NCI-H82 (cell line): ENCODE results near the gene CAVIN3.
"Not testable (repeated sequence)": the region's sequence is repeated elsewhere in the genome, so short reads cannot be mapped to it uniquely, and the experiment has no call there.

ENCODE experiments used
- DNase-seq: peaks from one replicate; lab custom pipeline; 2025; lab: John Stamatoyannopoulos, UW

Gene CAVIN3

DNA sequence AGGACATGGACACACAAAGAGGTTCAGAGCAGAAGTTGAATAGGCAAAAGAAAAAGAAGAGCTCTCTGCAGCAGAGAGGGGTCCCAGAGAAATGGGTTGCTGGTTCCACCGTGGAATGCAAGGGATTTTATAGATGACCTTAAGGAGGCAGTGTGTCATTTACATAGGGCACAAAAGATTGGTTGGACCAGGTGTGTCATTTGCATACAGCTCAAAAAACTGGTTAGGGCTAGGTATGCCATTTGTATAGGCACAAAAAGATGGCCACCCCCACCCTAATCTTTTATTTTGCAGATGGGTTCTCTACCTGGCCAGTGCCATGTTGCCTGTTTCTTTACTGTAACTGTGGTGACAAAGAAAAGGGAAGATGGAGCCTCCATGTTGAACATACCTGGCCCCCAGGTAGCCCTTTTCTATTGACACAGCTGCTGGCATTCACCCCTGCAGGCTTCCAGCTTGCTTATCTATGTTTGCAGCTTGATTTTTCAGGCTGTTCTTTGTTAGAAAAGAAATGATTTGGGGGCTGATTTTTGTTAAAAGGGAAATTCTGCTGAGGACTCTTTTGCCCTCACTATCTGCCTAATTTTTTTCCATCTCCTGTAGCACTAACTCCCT lies 3.1 kb upstream of the CAVIN3 start:
- DNase-seq = no peak

DNA sequence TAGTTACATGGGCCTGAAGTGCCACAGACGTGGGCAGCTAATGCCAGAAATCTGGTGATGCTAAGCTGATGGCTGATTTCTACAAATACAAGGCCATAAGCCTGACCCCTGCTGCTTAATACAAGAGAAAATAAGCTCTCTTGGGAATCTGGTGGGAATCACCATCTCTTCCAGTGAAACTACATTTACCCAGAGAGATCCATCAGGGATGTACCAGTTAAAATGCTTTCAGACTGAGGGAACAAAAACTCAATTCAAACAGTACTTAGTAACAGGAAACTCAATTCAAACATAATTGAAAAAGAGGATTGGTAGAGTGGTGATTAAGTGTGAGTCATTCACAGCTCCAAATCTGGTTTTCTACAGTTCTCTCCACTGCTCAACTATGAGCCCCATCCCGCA lies 1.7 kb upstream of the CAVIN3 start:
- no peak for DNase-seq

DNA sequence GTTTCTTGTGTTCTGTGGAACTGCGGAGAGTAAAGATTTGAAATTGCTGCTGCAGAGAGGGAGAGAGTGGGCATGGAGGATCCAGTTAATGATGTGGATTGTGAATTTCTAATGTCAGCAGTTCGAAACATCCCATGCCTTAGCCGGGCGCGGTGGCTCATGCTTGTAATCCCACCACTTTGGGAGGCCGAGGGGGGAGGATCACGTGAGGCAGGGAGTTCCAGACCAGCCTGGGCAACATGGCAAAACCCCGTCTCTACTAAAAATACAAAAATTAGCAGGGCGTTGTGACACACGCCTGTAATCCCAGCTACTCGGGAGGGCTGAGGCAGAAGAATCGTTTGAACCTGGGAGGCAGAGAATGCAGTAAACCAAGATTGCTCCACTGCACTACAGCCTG lies 1.1 kb upstream of the CAVIN3 start:
- DNase-seq = no peak

DNA sequence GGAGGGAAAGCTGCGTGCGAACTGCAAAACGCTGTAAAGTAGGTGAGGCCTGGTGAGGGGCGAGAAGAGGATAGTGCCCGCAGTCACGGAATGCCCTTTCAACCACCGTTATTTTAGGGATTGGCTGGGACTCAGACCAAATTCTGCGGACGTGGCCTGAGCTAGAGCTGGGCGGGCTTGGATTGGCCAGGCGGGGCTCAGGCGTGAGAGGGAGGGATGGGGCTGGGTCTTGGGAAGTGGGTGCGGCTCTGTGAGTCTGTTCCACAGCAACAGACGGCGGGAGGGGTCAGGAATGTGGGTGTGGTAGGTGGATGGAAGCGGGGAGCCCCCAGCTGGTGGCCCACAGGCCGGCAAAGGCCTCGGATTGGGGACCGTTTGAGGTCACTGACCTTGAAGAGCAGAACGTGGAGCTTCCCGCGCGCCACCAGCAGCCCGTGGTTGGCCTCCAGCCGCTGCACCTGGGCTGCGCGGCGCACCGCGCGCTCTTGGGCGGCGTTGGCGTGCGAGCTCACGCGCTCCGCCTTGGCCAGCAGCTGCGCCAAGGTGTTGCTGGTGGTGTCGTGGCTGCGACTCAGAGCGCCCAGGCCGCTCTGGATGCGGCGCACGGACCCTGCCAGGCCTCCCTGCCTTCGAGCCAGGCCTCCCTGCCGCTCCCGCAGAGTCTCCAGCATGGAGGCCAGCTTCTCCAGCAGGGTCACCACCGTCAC lies 444 bp downstream of the CAVIN3 start:
- no peak for DNase-seq

DNA sequence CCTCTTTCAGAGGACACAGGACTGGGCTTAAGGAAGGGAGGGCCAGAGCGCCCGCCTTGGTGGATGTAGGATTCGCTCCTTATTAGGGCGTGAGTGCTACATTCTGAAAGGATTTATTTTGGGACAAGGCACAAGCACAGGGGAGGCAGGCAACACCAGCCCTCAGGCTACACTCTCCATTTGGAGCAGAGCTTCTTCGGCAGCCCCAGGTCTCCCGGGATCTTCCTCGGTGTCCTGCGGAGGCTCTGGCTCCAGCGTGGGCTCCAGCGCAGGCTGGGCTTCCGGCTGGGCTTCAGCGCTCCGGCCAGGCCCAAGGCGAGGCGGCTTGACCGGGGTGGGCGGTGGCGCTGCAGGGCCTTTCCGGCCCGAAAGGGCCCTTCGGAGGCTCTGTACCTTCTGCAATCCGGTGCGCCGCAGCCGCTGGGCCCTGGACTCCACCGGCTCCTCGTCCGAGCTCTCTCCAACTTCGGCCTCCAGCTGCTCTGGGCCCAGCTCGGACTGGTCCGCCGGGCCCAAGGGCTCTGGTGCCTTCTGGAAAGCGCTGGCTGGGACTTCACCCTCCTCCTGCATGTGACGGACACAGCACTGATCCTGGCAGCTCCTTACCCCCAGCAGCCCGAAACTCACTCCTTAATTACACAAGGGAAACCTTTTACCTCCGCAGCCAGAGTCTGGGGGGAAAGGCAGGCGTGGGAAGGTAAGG lies 1.1 kb downstream of the CAVIN3 start:
- DNase-seq = no peak

DNA sequence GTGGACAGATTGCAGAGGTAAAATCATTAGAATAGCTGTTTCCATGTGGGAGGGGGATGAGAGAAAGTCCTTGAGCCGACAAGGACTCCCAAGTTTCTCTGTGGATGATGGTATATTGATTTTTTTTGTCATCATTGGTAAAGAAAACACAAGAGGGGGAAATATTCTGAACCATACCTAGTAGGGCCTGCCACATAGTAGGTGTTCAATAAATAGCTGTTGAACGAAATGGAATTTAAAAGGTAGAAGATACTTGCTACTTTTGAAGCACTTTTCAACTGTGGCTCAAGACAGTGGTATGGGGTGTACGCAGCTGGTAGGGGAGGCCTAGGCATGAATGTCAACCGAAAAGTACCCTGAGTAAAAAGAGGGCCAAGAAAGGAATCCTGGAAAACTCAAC lies 2.1 kb downstream of the CAVIN3 start:
- no peak for DNase-seq

DNA sequence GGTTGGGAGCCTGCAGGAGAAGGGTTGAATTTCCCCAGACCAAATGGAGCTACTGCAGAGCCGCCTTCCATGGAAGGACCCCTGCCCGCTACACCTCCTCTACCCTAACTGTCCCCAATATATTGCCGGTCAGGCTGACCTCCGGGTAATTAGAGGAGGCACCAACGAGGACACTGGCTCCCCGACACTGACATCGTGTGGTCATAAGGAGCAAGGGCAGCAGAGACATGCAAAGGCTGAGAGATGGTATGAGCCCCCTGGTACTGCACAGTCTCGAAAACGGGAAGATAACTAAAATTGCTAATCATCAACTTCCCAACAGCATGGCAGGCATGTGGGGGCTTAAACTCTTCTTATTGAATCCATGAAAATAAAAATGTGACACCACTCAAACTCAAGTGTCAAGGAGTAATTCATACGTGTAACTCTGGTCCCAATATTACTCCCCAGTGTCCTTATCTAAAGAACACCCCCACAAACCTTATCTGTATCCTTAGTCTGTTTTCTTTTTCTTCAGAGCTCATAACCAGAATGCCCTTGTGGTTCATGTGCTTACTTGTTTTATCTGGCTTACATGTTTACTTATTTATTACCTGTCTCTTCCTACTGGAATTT lies 4.4 kb downstream of the CAVIN3 start:
- DNase-seq = peak; percentile 71

DNA sequence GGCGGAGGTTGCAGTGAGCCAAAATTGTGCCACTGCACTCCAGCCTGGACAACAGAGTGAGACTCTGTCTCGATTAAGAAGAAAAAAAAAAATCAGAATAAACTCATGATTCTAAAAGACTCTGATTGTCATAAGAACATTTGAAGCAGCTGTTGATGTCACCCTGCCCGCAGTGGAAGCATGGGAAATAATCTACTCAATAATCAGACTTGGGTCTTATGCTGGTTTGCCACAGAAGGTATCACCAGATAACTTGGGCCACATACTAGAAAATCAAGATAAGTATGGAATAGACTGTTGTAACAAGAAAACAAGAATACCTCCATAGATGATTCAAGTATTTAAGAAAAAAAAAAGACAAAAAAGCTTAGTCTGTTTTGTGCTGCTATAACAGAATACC lies 8.2 kb downstream of the CAVIN3 start:
- no peak for DNase-seq

DNA sequence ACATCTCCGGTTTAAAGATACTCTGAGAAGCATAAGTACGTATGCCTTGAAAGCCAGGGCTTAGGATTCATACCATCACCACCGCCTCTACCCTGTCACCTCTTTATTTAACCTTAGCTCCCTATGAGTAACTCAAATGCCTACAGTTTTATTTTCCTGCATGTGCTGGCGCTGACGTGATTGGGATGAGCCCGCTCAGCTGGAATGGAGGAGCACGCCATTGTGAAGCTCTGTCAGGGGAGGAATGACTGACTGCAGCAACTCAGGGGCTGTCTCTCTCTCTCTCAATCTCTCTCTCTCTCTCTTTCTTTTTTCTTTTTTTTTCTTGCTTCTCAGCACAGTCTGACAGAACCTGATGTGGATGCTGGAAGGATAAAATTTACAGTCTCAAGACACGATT lies 12.4 kb downstream of the CAVIN3 start:
- DNase-seq = no peak

DNA sequence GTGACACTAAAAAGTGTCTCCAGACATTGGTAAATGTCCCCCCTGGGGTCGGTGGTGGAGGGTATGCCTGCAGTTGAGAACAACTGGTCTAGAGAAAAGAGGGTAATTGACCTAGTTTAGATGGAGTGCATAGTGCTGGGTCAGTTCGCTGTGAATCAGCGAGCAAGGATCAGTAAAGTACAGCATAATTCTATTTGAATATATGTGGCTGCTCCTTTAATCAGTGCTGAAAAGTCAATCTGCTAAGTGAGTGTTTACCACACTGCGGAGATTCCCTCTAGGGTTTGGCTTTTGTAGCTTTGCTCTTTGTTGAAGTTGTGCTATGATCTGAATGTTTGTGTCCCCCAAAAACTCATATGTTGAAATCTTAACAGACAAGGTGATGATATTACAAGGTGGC lies 15.0 kb downstream of the CAVIN3 start:
- DNase-seq = no peak

DNA sequence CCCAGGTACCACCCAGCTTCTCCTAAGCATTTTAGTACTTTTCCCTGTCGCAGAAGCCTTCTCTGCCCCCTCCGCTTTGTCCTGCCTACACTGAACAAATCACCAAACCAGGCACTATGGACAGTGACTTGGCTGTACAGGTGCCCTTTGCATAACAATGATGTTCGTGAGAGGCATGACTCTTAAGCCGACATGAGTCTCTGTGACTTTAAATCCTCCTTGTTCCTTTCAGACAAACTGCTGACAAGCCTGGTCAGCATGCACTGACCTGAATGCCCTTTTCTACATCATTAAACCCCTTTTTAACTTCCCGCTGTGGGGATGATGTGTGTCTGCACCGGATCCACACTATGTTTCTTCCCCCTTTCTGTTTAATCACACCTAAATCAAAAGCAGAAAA lies 16.6 kb downstream of the CAVIN3 start:
- DNase-seq = no peak

DNA sequence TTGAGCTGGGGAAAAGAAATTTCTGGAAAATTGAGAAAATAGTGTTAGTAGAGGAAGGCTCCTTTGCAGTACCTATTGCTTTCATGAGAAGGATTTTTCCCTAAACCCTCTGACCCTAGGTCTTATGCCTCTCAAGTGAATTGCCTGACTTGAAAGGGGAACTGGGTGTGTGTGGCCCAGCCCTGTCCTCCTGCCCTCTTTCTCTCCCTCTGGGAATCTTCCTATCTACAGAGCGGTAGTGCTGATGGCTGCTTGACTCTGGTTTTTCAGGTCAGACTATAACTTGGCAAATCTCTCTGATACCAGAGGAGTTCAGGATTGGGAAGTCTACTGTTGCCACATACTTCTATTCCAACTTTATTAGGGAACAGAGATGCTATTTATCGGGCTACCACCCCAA lies 19.2 kb downstream of the CAVIN3 start:
- no peak for DNase-seq

DNA sequence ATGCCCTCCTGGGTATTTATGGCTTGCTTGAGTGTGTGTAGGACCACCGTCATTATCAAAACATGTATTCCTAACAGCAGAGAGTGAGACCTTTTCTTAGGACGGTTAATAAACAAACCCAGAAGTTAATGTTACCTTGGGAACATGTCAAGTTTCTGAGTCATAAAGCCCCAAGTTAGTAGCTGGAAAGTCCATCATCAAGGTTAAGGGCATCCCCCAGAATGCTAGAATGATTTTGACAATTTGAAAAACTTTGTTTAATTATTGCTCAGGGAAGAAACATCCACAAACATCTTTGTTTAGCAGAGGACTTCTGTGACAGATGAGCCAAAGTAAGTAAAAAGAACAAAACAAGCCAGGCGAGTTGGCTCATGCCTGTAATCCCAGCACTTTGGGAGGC lies 20.0 kb downstream of the CAVIN3 start:
- DNase-seq = no peak

DNA sequence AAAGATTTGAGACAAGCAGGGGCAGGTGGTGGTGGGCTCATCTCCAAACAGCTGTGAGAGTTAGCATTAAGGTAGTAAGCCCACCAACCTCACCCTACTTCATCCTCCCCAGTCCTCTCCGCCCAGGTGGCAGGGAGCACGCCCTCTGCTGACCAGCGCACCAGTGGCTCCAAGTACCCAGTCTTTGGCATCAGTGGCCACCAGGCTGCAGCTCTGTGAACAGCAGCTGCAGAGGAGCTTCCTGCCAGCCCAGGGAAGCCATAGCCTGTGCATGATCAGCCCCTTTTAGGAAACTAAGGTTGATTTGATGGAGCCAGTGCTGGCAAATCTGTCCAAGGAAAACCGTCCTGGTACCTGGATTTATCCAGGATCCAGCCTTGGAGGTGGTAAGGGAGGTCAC lies 21.7 kb downstream of the CAVIN3 start:
- DNase-seq = peak; percentile 31

DNA sequence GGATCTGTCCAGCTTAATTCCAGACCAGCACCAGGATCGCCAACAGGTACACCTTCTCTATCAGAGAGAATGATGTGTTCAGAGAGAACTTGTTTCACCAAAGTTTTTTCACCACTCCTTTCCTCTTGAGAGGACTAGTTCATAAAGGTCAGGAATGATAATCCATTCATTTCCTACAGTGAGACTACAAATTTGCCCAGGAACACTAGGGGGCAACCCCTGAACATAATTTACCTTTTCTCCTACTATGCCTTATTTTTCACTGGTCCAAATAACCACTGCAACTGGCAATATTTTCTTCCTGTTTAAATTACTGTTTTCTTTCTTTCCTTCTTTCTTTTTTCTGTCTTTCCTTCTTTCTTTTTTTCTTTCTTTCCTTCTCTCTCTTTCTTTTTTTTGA lies 22.5 kb downstream of the CAVIN3 start:
- DNase-seq = no peak

DNA sequence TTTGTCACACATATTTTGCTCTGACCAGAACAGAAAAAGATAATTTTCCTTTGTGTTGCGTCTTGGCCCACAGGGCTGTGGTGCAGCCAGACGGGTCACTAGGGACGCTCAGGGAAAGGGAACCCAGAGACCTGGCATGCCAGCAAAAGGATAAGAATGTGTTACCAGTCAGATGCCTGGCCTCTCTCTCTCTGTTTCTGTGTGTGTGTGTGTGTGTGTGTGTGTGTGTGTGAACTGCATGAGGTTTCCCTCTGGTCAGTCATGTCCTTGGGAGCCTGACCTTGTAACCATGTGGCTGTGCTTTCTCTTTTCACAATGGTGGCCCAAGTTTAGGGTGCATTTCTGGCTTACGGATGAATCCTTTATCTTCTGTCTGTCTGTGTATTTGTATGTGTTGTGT lies 35.3 kb downstream of the CAVIN3 start:
- DNase-seq = no peak

DNA sequence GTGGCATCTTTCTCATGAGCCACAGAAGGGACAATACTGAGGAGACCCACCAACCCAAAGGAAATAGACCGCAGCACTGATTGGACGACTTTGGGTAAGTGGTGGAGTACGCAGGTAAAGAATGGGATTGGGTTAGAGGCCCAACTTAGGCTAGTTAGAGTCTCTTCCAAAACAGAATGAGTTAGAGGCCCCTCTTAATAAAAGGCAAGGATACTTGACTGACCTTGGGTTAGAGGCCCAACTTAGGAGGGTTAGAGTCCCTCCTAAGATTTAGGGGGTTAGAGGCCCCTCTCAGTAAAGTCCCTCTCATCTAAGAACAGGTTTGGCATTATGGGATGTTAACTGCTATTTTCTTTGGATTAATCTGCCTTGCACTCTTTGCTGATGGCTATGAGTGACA lies 36.1 kb downstream of the CAVIN3 start:
- DNase-seq = no peak

DNA sequence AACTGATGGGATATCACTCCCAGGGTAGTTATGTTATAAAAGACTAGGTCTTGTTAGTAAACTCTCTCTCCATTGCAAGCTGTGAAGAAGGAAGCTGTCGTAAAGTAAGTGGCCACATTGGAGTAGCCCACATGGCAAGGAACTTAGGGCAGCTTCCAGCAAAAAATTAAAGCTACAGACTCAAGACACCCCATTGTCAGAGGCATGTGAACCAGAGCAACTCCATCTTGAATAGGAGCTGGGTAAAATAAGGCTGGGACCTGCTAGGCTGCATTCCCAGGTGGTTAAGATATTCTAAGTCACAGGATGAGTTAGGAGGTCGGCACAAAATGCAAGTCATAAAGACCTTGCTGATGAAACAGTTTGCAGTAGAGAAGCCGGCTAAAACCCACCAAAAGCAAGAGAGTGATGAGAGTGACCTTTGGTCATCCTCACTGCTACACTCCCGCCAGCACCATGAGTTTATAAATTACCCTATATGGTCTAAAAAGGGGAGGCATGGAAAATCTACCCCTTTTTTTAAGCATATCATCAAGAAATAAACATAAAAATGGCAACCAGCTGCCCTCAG lies 36.8 kb downstream of the CAVIN3 start:
- no peak for DNase-seq

DNA sequence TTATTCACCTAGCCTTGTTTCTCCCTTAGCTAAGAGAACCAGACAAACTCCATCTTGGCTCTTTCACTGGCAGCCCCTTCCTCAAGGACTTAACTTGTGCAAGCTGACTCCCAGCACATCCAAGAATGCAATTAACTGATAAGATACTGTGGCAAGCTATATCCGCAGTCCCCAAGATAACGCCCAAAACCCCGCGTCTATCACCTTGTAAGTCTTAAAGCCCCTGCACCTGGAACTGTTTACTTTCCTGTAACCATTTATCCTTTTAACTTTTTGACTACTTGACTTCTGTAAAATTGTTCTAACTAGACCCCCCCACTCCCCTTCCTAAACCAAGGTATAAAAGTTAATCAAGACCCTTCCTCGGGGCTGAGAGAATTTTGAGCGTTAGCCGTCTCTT lies 39.5 kb downstream of the CAVIN3 start:
- not testable (repeated sequence) for DNase-seq

DNA sequence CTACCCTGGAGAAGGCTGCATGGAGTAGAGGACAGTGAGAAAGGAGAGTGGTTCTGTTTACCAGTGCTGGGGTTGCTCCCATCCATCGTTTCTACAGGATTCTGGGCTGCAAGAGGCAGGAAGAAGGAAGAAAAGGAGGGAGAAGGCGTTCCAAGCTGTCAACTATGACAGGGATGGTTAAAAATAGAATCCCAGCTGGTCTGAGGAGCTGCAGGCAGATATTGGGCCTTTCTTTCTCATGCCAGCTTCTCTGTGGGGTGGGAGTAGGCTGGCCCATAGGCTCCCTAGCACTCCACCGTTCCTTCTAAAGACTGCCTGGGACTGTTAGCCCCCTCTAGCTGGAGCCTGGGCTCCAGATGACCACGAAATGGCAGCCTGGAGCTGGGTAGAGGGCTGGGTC lies 47.1 kb downstream of the CAVIN3 start:
- no peak for DNase-seq

DNA sequence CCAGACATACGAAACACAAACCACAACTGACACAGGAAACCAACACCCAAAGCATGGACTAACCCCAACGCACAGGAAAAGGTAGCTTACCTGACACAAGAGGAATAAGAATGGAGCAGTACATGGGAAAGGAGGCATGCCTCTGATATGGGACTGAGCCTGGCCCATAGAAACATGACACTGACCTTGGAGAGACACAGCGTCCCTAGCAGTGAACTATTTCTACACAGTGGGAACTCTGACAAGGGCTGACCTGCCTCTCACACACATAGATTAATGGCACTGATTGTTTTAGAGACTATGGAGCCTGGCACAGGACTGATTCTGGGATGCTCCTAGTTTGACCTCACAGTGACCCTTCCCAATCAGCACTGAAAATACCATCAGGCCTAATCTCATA lies 48.7 kb downstream of the CAVIN3 start:
- DNase-seq = no peak

DNA sequence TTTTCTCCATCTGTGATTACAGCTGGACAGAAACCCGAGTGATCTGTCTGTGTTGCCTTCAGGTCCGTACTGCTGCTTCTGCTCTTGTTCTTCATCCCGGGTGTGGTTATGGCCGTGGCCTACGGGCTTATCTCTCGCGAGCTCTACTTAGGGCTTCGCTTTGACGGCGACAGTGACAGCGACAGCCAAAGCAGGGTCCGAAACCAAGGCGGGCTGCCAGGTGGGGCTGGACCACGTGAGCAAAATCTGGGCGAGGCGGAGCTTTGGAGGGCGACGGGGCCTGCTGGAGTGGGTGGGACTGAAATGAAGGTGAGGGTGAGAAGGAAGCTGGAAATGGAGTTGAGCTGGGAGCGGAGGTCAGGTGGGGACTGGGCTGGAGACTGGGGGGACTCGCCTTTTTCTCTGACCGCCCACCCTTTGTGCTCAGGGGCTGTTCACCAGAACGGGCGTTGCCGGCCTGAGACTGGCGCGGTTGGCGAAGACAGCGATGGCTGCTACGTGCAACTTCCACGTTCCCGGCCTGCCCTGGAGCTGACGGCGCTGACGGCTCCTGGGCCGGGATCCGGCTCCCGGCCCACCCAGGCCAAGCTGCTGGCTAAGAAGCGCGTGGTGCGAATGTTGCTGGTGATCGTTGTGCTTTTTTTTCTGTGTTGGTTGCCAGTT lies 49.6 kb downstream of the CAVIN3 start:
- no peak for DNase-seq
